PC-9 (cell line): ENCODE data around the gene MOB3B. TPM values are rescaled to one million over a fixed set of nuclear protein-coding genes. Genes with fewer than 3 reads are reported as not detected.

Source experiments
- Bru-seq: library from RNA; stranded (reverse); fragments of 400-500 nt; gene quantifications from one replicate; lab custom pipeline; 2021; lab: Mats Ljungman, UMichigan
- BruChase-seq, 2 experiments: library from RNA; stranded (reverse); fragments of 400-500 nt; gene quantifications; one replicate each; lab custom pipeline; 2021; lab: Mats Ljungman, UMichigan
- BruUV-seq: library from RNA; stranded (reverse); fragments of 400-500 nt; replicated peaks from 2 replicates; lab custom pipeline; 2021; lab: Mats Ljungman, UMichigan
- CTCF ChIA-PET: fragments of 300-600 bp; sonication (Branson Sonifier 250); formaldehyde crosslinking; loops from one replicate; lab custom pipeline; 2022; ENCODE audit warnings: antibody characterized with exemption; lab: Charles Lee
- POLR2A ChIA-PET: fragments of 300-600 bp; sonication (Branson Sonifier 250); formaldehyde crosslinking; loops from one replicate; lab custom pipeline; 2022; ENCODE audit warnings: antibody characterized with exemption; ENCODE audit not compliant: unreplicated experiment; lab: Charles Lee
- DNase-seq, 2 experiments: peaks; one replicate each; pipeline versions ENCODE4 v3.0.0 to v3.0.0-alpha.2; 2015 to 2022; ENCODE audit warnings: mixed read lengths in 1 of 2
- H2AFZ ChIP-seq: fragments of 200-600 bp; sonication (generic); 2 replicates; pipeline ENCODE4 v1.8.1; 2017; ENCODE audit warnings: antibody characterized with exemption
- H3F3A ChIP-seq: fragments of 200-600 bp; sonication (generic); 2 replicates; pipeline ENCODE4 v1.8.1; 2017; ENCODE audit warnings: antibody characterized with exemption, mild to moderate bottlenecking, low read depth; ENCODE audit not compliant: insufficient read depth
- H3K27ac ChIP-seq: fragments of 200-600 bp; sonication (generic); 2 replicates; pipeline ENCODE4 v1.6.1; 2016; ENCODE audit warnings: mixed run types
- H3K27me3 ChIP-seq: fragments of 200-600 bp; sonication (generic); 2 replicates; pipeline ENCODE4 v1.6.1; 2016; ENCODE audit warnings: low read depth, mixed run types; ENCODE audit not compliant: insufficient read depth
- H3K36me3 ChIP-seq: fragments of 200-600 bp; sonication (generic); 2 replicates; pipeline ENCODE4 v1.6.1; 2016; ENCODE audit warnings: low read depth, mixed run types
- H3K4me1 ChIP-seq: fragments of 200-600 bp; sonication (generic); replicated peaks from 2 replicates; pipeline ENCODE4 v1.6.1; 2016; ENCODE audit warnings: mixed run types; ENCODE audit not compliant: insufficient read depth
- H3K4me2 ChIP-seq: fragments of 200-600 bp; sonication (generic); 2 replicates; pipeline ENCODE4 v1.6.1; 2017; ENCODE audit warnings: mixed run types
- H3K4me3 ChIP-seq: fragments of 200-600 bp; sonication (generic); 2 replicates; pipeline ENCODE4 v1.6.1; 2016; ENCODE audit warnings: mixed run types
- H3K79me2 ChIP-seq: fragments of 200-600 bp; sonication (generic); 2 replicates; pipeline ENCODE4 v1.6.1; 2017; ENCODE audit warnings: low read depth, mixed run types
- H3K9me2 ChIP-seq: fragments of 200-600 bp; sonication (generic); 2 replicates; pipeline ENCODE4 v1.8.1; 2017; ENCODE audit warnings: mild to moderate bottlenecking; ENCODE audit not compliant: insufficient read depth
- H3K9me3 ChIP-seq: fragments of 200-600 bp; sonication (generic); 2 replicates; pipeline ENCODE4 v1.8.1; 2016; ENCODE audit warnings: low read depth; ENCODE audit not compliant: insufficient read depth
- H4K20me1 ChIP-seq: fragments of 200-600 bp; sonication (generic); 2 replicates; pipeline ENCODE4 v1.8.1; 2017; ENCODE audit not compliant: insufficient read depth
- EZH2 ChIP-seq: fragments of 200-600 bp; sonication (generic); IDR thresholded peaks from 2 replicates; pipeline ENCODE4 v1.8.0; 2017; ENCODE audit warnings: antibody characterized with exemption, low read depth
- intact Hi-C: fragments of 100-400 bp; cut with micrococcal nuclease; formaldehyde crosslinking; loops from one replicate; pipeline ENCODE4 v1.10.0; 2022; ENCODE audit not compliant: unreplicated experiment
- long read RNA-seq: library from polyadenylated mRNA; stranded (forward); transcript quantifications from one replicate; pipeline ENCODE4 v2.0.0, GENCODE V29; 2022
- total RNA-seq: library from RNA; stranded (reverse); gene quantifications from 2 replicates; pipeline ENCODE4 v1.2.3, GENCODE V29; 2021
- TF ChIP-seq, protein P1 (sequence below): fragments of 200-600 bp; sonication (generic); conservative IDR thresholded peaks from 2 replicates; pipeline ENCODE4 v1.6.1; 2017; ENCODE audit warnings: mixed run types, antibody characterized with exemption, mild to moderate bottlenecking, moderate library complexity

MOB3B gene
- total RNA-seq (2.7 and 4.4 TPM in 2 replicates), Bru-seq, nascent RNA (percentile 51 among the genes with signal in this experiment), BruChase-seq, experiment 1, labeled RNA remaining after a 2-hour chase (percentile 41 among the genes with signal in this experiment), BruChase-seq, experiment 2, labeled RNA remaining after a 6-hour chase (percentile 44 among the genes with signal in this experiment)
- long read RNA-seq, full-length matches to known transcripts, result 6 of 12 reads
- long read RNA-seq, partial matches to known transcripts, result 0 of 12 reads
- long read RNA-seq, other reads (novel, unspliced or antisense), result 6 of 12 reads

GRCh38 chr9:27529316-27530278 lies at the start of gene MOB3B:
TSS of gene MOB3B (minus strand) at chr9:27529814. CDS start at chr9:27455550, 74,264 bp downstream.
- intact Hi-C loops, result loop anchor here (1.0 to 2.0 kb wide), 3 partner anchors 103 to 196 kb away; no protein-coding TSS in a partner anchor
- Histone ChIP-seq H4K20me1 (no peaks in the 10 kb centered on the region), H3K27me3 (0 out of 2 replicates have a peak, but pooled peaks cover 3% of the 10 kb centered on the region), H3K9me3 (no peaks in the 10 kb centered on the region), H3K27ac (no peak within 1 kb of the TSS), H3K36me3 (no peaks in the 10 kb centered on the region), H3K9me2 (no peaks in the 10 kb centered on the region), H2AFZ (peak within 1 kb of the TSS; percentile 75), H3K4me1 (0 out of 2 replicates have a peak, but pooled peaks cover 2% of the 10 kb centered on the region), H3K4me2 (peak within 1 kb of the TSS; percentile 83), H3K79me2 (no peaks in the 10 kb centered on the region), H3K4me3 (peak within 1 kb of the TSS; percentile 75), H3F3A (no peaks in the 10 kb centered on the region)
- no TSS peak for BruUV-seq
- CTCF ChIA-PET, result interaction anchor here (1.5 kb wide), 1 partner anchor 196 kb away, joined by 9 read pairs; no protein-coding TSS in a partner anchor
- POLR2A ChIA-PET, result no interaction called here
- peak in 1 of 2 experiments; percentile 72 for DNase-seq
- TF ChIP-seq EZH2, result no peak
- TF ChIP-seq, protein P1, sequence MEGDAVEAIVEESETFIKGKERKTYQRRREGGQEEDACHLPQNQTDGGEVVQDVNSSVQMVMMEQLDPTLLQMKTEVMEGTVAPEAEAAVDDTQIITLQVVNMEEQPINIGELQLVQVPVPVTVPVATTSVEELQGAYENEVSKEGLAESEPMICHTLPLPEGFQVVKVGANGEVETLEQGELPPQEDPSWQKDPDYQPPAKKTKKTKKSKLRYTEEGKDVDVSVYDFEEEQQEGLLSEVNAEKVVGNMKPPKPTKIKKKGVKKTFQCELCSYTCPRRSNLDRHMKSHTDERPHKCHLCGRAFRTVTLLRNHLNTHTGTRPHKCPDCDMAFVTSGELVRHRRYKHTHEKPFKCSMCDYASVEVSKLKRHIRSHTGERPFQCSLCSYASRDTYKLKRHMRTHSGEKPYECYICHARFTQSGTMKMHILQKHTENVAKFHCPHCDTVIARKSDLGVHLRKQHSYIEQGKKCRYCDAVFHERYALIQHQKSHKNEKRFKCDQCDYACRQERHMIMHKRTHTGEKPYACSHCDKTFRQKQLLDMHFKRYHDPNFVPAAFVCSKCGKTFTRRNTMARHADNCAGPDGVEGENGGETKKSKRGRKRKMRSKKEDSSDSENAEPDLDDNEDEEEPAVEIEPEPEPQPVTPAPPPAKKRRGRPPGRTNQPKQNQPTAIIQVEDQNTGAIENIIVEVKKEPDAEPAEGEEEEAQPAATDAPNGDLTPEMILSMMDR, result peak; percentile 79

DNA sequence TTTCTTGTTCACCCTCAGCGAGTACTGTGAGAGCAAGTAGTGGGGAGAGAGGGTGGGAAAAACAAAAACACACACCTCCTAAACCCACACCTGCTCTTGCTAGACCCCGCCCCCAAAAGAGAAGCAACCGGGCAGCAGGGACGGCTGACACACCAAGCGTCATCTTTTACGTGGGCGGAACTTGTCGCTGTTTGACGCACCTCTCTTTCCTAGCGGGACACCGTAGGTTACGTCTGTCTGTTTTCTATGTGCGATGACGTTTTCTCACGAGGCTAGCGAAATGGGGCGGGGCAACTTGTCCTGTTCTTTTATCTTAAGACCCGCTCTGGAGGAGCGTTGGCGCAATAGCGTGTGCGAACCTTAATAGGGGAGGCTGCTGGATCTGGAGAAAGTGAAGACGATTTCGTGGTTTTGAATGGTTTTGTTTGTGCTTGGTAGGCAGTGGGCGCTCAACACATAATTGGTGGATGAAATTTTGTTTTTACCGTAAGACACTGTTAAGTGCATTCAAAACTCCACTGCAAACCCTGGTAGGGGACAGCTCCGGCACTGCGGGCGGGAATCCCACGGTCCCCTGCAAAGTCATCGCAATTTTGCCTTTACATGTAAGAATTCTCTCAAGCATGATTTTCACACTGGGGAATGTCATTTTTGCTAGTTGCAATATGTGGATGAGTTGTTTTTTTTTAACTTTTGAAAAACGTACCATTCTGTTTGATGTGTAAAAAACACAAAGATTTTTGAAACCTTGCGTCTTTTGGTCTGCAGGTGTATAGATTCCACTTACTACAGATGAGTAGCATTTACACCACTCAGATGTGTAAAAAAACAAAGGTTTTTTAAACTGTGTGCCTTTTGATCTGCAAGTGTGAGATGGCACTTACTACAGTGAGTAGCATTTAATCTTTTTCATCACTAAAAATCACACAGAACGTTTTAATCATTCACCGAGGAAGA lies 44.3 kb upstream of the MOB3B start:
- H3K9me2 ChIP-seq, result no peaks in the 10 kb centered on the region
- CTCF ChIA-PET, result interaction anchor here (0.7 kb wide), 1 partner anchor 310 kb away, joined by 3 read pairs; no protein-coding TSS in a partner anchor

More for the DNA sequence above, 44.3 kb upstream of the MOB3B start:
- BruUV-seq, result TSS peak; percentile 87
- Histone ChIP-seq H3K79me2 (0 out of 2 replicates have a peak, but pooled peaks cover 4% of the 10 kb centered on the region), H4K20me1 (no peaks in the 10 kb centered on the region), H2AFZ (peak overlapping the region; percentile 82), H3K36me3 (no peaks in the 10 kb centered on the region), H3K27me3 (no peaks in the 10 kb centered on the region), H3K4me2 (peak overlapping the region; percentile 83), H3F3A (peaks cover 3% of the 10 kb centered on the region; the same call in 1 of the 2 replicates), H3K4me3 (peak overlapping the region; percentile 62), H3K27ac (peak overlapping the region; percentile 71), H3K4me1 (peaks cover 26% of the 10 kb centered on the region), H3K9me3 (no peaks in the 10 kb centered on the region)
- POLR2A ChIA-PET, result no interaction called here
- peak; percentile 82 to 93 for DNase-seq
- TF ChIP-seq, protein P1, result no peak
- TF ChIP-seq EZH2, result no peak
- intact Hi-C loops, result no loop called here
